CD4-positive, alpha-beta T cell treated with Interleukin-12 subunit alpha and Interleukin-12 subunit beta, for 1 hour (primary cell): ENCODE data around the gene HM13.
A peak's percentile ranks its signal among the peaks of the same experiment; 100 is the strongest.
"Not testable (repeated sequence)": the region's sequence is repeated elsewhere in the genome, so short reads cannot be mapped to it uniquely, and the experiment has no call there.

Source experiments
- DNase-seq: peaks from one replicate; pipeline ENCODE4 v3.0.0-alpha.2; 2020

The HM13 gene

DNA sequence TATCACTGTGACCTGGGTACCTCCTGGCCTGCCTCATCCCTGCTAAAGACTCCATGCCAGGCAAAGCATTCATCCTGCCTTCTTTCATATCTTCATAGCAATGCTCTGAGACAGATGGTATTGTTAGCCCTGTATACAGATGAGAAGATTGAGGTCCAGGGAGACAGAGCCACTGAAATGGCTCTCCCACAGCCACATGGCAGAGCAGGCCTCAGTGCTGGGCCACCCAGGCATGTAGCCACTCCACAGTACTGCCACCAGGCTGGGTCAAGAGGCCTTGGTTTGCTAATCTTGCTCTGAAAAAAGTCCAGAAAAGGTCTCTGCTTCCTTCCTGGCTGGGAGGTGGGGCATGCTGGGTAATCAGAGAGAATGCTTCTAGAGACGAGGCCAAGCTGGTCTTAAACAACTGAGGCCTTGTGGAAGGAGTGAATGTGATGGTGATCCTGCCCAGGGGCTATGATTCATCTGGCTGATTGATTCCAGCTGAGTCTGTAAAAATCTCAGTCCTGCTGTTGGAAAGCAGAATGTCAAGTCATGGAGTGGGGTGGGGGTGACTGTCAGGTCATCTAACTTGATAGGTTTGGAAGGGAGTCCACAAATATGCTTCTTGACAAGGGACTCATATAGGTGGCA lies 29.8 kb downstream of the HM13 start:
- no peak for DNase-seq

DNA sequence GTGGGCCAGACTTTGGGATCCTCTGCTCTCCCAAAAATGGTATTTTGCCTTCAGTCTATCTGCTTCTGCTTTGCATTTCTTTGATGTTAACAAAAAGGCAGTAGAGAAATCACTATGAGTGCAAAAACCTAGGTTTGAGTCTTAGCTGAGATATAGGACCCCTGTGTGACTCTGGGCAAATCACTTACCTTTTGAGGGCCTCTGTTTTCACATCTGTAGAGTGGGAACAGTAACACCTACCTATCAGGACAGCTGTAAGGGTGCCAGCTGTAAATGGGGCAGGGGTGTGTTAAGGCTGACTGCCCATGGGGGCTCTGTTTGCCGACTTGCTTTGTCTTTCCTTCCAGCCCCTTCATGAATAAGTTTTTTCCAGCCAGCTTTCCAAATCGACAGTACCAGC lies 30.4 kb downstream of the HM13 start:
- no peak for DNase-seq

DNA sequence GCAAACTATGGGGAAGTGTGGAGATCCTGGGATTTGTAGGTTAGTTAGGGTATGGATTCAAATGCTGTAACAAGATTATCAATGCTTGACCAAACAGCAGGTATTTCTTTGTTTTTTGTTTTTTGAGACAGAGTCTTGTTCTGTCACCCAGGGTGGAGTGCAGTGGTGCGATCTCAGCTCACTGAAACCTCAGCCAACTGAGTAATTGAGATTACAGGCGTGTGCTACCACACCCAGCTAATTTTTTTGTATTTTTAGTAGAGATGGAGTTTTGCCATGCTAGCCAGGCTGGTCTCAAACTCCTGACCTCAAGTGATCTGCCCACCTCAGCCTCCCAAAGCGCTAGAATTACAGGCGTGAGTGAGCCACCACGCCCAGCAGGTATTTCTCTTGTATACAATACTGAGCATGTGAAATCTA lies 31.4 kb downstream of the HM13 start:
- DNase-seq, result not testable (repeated sequence)

DNA sequence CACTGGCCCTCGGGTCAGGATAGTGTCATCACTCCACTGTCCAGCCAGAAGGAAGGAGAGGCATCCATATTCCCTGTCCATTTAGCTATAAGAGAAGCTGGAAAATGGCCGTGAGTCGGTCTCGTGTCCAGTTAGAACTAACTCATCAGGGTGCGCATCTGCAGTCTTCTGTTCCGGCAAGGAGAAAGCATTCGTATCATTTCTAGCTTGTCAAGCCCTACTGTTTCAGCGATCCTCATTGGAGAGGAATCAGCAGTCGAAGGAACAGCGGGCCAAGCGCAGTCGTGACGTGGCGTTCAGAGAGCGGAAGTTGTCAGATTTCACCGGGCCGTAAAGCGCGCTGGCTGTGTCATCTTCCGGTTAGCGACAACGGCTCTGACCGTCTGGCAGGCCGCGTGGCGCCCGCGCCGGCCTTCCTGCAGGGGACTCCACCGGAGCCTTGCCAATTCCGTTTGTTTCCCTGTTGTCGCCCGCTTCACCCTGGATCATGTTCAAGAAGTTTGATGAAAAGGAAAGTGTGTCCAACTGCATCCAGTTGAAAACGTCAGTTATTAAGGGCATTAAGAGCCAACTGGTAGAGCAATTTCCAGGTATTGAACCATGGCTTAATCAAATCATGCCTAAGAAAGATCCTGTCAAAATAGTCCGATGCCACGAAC lies 32.9 kb downstream of the HM13 start:
- DNase-seq, result peak; percentile 87

DNA sequence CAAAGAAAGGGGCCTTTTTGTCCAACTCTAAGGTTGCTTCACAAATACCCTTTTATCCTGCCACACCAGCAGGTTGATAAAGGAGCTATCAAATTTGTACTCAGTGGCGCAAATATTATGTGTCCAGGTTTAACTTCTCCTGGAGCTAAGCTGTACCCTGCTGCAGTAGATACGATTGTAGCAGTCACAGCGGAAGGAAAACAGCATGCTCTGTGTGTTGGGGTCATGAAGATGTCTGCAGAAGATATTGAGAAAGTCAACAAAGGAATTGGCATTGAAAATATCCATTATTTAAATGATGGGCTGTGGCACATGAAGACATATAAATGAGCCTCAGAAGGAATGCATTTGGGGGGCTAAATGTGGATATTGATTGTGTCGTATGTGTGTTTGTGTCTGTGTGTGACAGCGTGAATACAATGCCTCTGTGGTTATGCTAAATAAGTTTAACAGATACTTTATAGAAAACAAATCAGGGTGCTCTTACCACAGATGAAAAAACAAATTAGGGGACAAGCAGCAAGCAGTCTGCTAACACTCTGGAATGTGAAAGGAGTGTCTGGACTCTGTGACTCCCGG lies 33.6 kb downstream of the HM13 start:
- DNase-seq, result no peak

DNA sequence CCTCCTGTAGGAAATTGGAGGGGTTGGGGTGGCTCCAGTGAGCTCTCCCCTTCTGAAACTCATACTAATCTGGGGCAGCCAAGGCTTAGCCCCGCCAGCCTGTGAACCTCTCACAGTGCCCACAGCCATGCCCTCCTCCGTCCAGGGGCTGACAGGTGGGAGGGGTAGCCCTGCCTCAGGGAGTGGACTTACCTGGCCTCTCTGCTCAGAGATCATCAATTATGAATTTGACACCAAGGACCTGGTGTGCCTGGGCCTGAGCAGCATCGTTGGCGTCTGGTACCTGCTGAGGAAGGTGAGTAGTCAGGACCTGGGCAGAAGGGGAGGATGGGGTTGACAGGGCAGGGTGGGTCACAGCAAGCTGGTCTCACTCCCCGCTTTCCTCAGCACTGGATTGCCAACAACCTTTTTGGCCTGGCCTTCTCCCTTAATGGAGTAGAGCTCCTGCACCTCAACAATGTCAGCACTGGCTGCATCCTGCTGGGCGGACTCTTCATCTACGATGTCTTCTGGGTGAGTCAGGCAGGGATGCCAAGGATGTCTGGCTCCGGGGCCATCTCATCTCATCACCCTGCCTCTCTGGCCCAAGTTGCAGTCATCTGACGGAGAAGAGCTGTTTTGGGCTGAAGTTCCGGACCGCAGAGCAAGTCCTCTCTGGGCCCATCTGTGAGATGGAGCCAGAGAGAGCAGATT lies 34.7 kb downstream of the HM13 start:
- no peak for DNase-seq

DNA sequence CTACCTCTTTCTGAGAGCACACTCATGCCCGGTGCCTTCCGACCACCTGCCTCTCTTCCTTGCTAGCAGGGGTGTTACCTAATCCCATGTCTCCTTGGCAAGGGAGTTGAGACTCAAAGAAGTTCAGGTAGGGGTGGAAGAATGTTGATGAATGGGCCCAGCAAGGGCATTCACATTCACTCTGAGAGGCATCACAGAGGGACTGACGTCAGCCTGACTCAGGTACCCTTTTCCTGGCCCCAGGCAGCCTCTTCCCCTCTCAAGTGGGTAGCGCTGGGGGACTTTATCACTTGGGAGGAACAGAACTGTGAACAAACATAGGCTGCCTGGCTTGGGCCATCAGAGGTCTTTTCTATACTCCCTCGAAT lies 35.3 kb downstream of the HM13 start:
- DNase-seq, result no peak

DNA sequence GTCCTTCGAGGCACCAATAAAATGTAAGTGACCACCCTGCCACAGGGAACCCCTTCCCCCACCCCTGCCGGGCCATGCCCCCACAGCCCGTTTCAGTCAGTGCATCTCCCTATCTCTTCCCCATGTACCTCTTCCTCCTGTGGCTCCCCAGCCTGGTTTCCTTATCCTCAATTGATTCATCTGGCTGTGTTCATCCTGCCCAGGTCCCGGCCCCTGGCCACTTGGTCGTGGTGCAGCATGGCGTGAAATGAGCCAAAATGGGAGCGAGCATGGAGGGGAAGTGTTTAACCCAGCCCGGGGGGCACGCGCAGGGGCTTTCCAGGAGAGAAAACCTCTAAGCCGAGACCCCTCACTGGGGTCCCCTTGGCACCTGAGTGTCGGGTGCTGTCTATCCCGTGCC lies 35.9 kb downstream of the HM13 start:
- no peak for DNase-seq

DNA sequence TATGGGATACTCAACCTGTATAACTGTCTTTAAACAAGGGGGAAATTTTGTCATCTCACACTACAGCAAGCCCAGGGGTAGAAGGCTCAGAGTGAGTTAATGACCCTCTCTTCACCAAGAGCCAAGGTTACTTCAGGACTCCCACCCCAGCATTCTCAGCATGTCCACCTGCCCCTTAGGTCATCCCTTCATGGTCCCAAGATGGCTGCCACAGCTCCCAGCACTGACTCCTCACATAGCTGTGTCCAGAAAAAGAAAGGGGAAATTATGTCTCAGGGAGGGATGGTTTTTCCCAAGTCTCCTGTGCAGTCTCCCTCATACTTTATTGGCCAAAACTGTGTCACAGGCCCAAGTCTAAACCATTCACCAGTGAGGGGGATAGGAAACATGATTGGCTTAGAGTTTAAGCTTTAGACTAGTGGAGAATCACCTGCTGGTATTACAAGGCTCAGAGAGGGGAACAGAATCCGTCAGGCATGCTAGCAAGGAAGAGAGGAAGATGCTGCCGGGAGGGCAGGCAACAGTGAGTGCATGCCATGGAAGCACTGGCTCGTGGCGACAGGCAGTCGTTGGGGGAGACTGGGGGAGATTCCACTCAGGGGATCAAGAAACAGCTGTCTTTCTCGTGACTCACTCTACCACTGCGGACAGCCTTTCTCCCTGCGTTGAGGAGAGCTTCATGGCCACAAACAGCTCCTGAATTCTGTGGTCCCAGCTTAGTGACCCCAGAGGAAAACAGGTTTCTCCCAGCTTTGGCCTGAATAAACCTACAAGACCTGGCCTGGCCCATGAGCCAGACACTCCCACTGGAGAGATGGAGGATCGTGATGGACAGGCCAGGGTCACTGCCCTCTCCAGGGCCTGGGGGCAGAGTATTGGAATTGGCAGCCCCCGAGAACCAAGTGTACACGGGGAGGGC lies 37.2 kb downstream of the HM13 start:
- no peak for DNase-seq

DNA sequence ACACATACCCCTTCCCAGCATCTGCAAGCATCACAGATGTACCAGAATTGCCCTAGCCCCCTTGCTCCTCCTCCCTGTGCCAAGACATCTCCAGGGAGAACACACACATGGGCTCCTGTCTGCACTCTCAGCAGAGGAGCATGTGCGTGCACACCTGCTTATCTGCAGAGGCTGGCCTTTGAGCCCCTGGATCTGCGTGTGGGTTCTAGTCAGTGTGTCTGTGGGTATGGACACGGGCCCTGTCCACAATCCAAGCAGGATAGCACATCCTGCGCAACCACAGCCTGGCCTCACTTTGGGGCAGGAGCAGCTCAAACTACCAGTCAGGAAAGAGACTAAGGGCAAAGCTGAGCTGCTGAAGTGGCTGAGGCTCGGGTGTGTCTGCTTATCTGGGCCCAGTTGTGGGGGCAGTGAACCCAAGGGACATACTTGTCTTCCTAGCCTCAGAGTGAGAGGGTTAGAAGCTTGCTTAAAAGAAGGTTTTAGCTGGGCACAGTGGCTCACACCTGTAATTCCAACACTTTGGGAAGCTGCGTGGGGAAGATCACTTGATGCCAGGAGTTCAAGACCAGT lies 41.0 kb downstream of the HM13 start:
- DNase-seq, result no peak

DNA sequence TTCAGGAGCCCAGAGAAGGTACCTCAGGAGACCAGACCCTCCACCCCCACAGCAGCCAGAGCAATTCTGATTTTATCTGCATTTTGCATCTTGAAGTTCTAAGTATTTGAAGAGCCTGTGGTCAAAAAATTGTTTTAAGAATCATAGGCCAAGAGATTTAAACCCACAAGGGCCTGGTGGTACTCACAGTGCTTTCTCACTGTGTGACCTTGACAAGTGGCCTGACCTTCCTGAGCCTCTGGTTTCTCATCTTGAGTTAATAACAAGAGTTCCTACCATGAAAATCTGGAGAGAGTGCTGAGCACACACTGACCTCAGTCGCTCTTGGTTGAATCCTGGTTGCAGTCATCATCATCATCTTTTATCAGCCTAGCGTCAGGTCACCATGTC lies 45.5 kb downstream of the HM13 start:
- DNase-seq, result no peak

DNA sequence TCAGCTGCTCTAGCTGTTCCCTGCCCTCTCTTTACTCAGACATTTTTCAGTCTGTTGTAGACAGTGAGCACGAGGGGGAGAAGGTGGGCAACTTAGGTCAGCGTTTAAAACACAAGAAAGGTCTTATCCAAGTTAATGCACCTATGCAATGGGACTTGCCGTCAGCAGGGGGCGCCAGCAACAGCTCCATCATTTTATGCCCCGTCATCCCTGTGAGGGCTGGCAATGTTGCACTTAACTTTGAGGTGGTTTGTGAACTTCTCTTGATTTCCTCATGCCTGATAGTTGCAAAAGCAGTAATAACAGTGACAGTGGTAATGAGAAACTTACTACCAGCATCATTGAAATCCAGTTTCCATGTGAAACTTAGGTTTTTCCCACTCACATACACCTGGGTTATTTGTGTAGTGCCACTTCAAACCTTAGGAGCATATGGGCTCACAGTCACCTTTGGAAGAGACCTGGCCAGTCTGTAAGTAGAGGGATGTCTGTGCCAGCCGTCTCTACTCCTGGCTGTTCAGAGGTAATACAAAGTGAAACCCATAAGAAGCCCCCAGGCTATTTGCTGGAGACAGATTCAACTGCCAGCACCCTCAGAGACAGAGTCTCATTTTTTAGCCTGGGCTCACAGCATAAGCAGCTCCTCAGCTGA lies 46.0 kb downstream of the HM13 start:
- DNase-seq, result peak; percentile 80

DNA sequence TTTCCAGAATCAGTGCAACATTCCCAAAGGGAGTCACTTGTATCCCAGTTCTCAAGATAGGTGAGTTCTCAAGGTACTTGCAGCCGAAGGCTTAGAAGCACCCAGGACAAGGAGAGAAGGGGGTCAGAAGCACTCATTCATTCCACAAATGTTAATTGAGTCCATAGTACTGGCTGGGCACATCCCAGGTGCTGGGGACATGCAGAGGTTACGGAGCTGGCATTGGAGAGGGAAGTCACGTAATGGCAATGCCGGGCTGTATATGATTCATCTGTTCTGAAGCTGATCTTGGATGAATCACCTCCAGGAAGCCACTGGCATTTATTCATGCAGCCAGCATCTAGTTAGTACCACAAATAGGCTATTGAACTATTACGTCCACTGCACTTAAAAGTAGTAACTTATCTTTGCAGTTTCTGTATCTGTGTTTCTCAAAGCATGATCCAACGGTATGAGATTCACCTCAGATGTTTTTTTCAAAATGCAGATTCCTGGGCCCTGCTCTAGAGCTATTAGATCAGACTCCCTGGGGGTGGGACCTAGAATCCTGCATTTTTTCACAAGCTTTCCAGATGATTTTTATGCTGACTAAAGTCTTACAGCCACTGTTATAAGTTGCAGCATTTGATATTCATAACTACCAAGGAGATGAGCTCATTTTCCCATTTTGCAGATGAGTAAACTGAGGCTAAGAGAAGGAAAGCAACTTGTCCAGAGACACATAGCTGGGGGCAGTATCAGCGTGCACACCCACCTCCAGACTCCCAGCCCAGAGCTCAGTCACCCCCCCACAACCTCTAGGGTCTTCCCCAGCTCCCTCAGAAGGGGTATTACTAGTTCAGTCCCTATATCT lies 46.7 kb downstream of the HM13 start:
- no peak for DNase-seq

DNA sequence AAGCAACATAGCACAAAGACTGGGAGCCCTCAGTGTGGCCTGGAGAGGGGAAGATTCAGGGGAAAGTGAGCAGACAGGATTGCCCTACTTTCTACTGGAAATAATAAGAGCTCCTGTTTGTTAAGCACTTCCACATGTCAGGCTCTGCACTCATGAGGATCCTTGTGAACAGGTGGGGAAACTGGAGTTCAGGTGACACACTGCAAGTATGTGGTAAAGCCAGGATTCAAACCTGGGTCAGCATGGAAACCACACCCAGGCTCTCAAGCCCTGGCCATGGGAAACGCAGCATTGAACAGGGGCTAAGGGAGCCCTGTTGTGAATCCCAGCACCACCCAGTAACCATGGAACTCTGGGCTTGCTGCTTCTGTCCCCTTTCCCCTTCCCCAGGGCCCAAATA lies 48.0 kb downstream of the HM13 start:
- DNase-seq, result no peak

DNA sequence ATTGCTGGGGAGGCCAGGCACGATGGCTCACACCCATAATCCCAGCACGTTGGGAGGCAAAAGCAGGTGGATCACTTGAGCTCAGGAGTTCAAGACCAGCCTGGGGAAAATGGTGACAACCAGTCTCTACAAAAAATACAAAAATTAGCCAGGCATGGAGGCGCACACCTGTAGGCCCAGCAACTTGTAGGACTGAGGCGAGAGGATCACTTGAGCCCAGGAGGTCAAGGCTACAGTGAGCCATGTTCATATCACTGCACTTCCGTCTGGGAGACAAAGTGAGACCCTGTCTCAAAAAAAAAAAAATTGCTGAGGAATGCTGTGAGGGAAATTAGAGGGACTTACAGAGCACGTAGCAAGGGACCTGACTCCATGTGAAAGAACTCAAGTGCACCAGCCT lies 50.0 kb downstream of the HM13 start:
- no peak for DNase-seq

DNA sequence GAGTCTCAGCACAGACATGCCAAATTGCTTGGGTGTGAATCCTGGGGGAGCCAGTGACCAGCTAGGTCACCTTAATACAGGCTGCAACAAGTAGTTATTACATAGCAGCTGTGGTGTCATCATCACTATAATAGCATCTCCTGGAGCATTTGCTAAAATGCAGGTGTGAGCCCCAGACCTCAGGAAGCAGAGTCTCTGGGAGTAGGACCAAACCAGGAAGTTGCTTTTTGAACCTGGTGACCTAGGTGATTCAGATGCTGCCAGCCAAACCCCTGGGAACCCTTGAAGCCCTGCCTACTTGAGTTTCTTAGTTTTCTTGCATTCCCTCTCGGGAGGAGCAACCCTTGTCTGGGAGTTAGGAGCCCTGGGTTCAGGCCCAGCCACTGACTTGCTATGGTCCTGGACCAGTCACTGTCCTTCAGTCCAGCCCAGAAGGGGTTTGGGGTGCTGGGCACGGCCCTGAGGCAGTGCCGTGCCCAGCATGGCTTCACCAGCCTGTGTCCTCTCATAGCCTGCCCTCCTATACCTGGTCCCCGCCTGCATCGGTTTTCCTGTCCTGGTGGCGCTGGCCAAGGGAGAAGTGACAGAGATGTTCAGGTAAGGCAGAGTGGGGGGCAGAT lies 51.6 kb downstream of the HM13 start:
- DNase-seq, result no peak

DNA sequence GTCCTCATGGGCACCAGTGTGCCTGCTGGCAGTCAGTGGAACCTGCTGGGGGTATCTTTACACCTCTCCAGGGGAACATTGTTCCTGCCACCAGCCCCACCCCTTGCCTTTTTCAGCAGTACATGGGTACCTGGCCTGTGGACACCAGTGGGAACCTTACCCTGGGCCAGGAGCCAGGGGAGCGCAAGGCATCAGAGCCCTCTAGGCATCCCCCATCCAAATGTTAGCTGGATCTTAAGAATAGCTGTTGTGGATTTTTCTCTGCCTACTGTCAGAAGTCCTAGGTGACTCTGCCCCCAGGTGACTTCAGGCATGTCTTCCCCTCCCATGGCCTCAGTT lies 52.0 kb downstream of the HM13 start:
- no peak for DNase-seq

DNA sequence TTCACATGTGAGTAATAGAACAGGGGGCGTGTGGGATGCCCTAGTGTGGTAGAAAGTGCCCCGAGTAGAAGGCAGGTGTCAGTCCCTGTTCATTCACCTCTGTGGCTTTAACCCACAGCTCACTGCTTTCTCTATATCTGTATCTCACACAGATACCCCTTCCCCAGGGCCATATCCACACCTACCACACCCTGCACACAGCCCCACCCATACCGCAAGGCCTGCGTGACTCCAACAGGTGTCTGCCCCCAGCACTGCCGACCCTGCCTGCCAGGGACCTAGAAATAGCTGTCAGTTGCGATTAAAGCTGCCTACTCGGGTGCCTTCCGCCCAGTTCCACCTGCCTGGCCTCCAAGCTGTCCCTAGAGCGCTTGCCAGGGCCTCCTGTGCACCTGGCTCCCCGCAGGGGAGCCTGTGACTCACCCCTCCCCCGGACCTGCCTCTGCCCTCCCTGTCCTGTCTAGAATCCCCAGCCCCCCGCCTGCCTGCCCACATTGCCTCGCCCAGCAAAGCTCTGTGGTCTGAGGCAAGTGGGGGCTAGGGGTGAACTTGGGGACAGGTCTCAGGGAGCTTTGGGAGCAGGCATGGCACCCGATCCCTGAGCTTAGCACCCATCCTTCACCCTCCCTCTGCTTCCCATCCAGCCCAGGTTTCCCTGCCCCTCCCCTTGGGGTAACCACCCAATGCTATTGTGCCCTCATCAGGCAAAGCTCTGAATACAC lies 52.6 kb downstream of the HM13 start:
- DNase-seq, result no peak

DNA sequence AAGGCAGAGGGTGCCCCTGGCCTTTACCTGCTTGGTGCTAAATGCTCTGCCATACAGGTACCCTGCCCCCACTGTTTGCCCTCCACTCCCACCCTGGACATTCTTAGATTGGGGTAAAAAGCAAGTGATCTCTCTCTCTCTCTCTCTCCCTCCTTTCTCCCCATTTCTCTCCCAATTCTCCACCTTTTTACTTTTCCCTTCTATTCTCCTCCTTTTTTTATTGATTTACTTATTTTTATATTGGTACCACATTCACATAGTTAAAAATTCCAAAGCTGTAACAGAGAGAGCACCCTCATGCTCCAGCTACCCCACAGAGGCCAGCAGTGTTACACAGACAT lies 53.1 kb downstream of the HM13 start:
- DNase-seq, result no peak

DNA sequence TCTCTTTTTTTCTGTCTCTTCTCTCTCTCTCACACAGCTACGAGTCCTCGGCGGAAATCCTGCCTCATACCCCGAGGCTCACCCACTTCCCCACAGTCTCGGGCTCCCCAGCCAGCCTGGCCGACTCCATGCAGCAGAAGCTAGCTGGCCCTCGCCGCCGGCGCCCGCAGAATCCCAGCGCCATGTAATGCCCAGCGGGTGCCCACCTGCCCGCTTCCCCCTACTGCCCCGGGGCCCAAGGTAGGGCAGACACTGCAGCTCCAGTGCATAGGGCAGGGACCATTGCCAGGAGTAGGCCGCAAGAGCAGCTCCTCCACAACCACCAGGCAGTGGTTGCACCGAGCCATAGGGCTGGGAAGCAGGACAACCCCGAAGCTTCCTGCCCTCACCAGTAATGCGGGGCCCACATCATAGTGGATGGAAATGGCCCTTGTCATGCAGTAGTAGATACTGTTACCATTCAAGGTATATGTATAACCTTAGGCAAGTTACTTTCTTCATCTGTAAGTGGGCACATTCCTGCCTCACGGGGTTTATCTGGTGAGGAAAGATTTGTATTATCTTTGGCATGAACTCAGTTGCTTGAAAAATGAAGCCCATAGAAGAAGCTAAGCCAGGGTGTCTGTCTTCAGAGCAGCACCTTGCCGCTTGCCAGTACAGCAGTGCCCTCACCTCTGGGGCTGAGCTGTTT lies 53.9 kb downstream of the HM13 start:
- no peak for DNase-seq
